GM12801 (cell line): ENCODE data around the gene VPS37B.

Experiments used
- CTCF ChIP-seq: IDR thresholded peaks from one replicate; pipeline ENCODE4 v1.5.1; 2011; ENCODE audit warnings: control low read depth; ENCODE audit not compliant: insufficient read length; ENCODE audit errors: extremely low read depth

VPS37B gene

GRCh38 chr12:122838841-122839240 is 57.1 kb downstream of the VPS37B start:
- TF ChIP-seq CTCF: no peak

- TF ChIP-seq CTCF: no peak
Observed at GRCh38 chr12:122837306-122838265, 58.3 kb downstream of the VPS37B start.

GRCh38 chr12:122836027-122836921 is 59.6 kb downstream of the VPS37B start:
- TF ChIP-seq CTCF: no peak

- no peak for TF ChIP-seq CTCF
Observed at GRCh38 chr12:122835750-122836026, 60.2 kb downstream of the VPS37B start.

- no peak for TF ChIP-seq CTCF
Observed at GRCh38 chr12:122834921-122835749, 60.8 kb downstream of the VPS37B start, which contains the start of gene HIP1R. HIP1R (plus strand) TSS chr12:122835457; CDS start chr12:122835551, 94 bp downstream.

GRCh38 chr12:122834104-122834920 is 61.6 kb downstream of the VPS37B start:
- no peak for TF ChIP-seq CTCF
